ENCODE measurements around the gene ARHGEF17.

DNA sequence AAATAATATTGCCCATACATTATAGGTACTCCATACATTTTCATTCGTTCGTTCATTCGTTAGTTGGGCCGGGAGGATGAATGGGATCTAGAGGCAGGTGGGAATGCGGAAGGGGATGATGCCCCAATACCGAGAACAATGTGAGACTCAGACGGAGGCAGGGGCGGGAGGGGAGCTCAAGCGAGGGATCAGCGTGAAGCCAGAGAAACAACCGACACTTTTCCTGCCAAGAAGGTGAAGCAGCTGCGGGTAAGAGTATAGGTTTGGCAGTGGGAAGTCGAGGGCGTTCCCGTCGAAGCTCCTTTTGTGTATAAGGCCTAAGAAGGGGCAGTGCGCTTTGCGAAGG, 1.1 kb upstream of the ARHGEF17 start:
- TF ChIP-seq, protein P1, sequence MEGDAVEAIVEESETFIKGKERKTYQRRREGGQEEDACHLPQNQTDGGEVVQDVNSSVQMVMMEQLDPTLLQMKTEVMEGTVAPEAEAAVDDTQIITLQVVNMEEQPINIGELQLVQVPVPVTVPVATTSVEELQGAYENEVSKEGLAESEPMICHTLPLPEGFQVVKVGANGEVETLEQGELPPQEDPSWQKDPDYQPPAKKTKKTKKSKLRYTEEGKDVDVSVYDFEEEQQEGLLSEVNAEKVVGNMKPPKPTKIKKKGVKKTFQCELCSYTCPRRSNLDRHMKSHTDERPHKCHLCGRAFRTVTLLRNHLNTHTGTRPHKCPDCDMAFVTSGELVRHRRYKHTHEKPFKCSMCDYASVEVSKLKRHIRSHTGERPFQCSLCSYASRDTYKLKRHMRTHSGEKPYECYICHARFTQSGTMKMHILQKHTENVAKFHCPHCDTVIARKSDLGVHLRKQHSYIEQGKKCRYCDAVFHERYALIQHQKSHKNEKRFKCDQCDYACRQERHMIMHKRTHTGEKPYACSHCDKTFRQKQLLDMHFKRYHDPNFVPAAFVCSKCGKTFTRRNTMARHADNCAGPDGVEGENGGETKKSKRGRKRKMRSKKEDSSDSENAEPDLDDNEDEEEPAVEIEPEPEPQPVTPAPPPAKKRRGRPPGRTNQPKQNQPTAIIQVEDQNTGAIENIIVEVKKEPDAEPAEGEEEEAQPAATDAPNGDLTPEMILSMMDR (IDR thresholded peaks at IDR 0.05; ENCODE audit: low read depth, low read length, missing input control), result no peak
- TF ChIP-seq YY1 (IDR thresholded peaks at IDR 0.05), result no peak
- TF ChIP-seq ATF3 (IDR thresholded peaks at IDR 0.05), result no peak
- TF ChIP-seq GABPA (IDR thresholded peaks at IDR 0.05 in 1 of 2, conservative IDR thresholded peaks at IDR 0.05 in 1 of 2), result no peak
- no peak for TF ChIP-seq REST (IDR thresholded peaks at IDR 0.05)
- no peak for TF ChIP-seq RXRA (IDR thresholded peaks at IDR 0.05)
- no peak for TF ChIP-seq EGR1 (IDR thresholded peaks at IDR 0.05; ENCODE audit: low read depth in 2 of 2)

Measured in liver (tissue), 3 donors.